LNCaP clone FGC (cell line): ENCODE data around the gene ANGPTL4.
"Not testable (repeated sequence)": the region's sequence is repeated elsewhere in the genome, so short reads cannot be mapped to it uniquely, and the experiment has no call there.

Experiments used
- DNase-seq: peaks from one replicate; pipeline ENCODE4 v3.0.0-alpha.2; 2011; ENCODE audit warnings: low read depth
- H3K4me3 ChIP-seq: 2 replicates; pipeline ENCODE4 v1.5.1; 2011; ENCODE audit warnings: mild to moderate bottlenecking, low read depth, low read length, control low read depth
- CTCF ChIP-seq: IDR thresholded peaks from 2 replicates; pipeline ENCODE4 v1.5.1; 2012; ENCODE audit warnings: mild to moderate bottlenecking; ENCODE audit not compliant: control insufficient read depth, insufficient read depth; ENCODE audit errors: extremely low read depth

ANGPTL4 gene

GRCh38 chr19:8342684-8343482 is 21.1 kb upstream of the ANGPTL4 start, which contains the start of gene KANK3:
TSS of gene KANK3 (minus strand) at chr19:8343262. CDS start at chr19:8337828, 5,434 bp downstream.
- no peak for TF ChIP-seq CTCF
- peak within 1 kb of the TSS; percentile 53 for H3K4me3 ChIP-seq

GRCh38 chr19:8343483-8343844 is 20.5 kb upstream of the ANGPTL4 start:
- H3K4me3 ChIP-seq = no peak overlapping the region
- no peak for DNase-seq

More at GRCh38 chr19:8342684-8343482, 21.1 kb upstream of the ANGPTL4 start, which contains the start of gene KANK3:
- DNase-seq = peak; percentile 92

DNA sequence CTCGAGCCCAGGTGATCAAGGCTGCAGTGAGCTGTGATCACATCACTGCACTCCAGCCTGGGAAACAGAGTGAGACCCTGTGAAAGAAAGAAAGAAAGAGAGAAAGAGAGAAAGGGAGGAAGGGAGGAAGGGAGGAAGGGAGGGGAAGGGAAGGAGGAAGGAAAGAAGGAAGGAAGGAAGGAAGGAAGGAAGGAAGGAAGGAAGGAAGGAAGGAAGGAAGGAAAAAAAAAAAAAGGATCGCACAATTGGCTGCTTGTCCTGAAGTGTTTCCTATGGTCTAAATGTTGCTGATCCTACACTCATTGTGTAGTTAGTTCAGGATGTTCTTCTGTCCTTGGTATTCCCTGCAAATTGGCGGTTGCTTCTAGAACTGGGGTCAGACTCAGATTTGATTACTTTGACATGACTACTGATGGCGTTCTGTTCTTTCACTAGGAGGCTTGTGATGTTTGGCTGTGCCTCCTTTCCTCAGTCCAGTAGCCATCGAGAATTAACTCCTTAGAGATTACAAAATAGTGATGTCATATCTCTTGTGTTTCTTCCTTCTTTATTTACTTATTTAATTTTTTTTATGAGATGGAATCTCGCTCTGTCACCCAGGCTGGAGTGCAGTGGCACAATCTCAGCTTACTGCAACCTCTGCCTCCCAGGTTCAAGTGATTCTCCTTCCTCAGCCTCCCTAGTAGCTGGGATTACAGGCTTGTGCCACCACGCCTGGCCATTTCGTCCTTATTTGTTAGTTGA is 14.2 kb upstream of the ANGPTL4 start:
- DNase-seq, H3K4me3 ChIP-seq: not testable (repeated sequence)

More at GRCh38 chr19:8343483-8343844, 20.5 kb upstream of the ANGPTL4 start:
- no peak for TF ChIP-seq CTCF

GRCh38 chr19:8352134-8352827 is 11.7 kb upstream of the ANGPTL4 start:
- no peak overlapping the region for H3K4me3 ChIP-seq
- DNase-seq = no peak
- no peak for TF ChIP-seq CTCF

DNA sequence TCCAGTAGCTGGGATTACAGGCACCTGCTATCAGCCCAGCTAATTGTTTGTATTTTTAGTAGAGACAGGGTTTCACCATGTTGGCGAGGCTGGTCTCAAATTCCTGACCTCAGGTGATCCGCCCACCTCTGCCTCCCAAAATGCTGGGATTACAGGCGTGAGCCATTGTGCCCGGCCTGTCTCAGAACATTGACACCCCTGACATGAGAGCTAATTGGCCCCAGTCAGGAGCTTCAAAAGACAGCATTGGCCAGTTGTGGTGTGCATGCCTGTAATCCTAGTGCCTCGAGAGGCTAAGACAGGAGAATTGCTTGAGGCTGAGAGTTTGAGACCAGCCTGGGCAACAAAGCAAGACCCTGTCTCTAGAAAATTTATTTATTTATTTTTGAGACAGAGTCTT is 11.1 kb upstream of the ANGPTL4 start:
- not testable (repeated sequence) for DNase-seq, H3K4me3 ChIP-seq

DNA sequence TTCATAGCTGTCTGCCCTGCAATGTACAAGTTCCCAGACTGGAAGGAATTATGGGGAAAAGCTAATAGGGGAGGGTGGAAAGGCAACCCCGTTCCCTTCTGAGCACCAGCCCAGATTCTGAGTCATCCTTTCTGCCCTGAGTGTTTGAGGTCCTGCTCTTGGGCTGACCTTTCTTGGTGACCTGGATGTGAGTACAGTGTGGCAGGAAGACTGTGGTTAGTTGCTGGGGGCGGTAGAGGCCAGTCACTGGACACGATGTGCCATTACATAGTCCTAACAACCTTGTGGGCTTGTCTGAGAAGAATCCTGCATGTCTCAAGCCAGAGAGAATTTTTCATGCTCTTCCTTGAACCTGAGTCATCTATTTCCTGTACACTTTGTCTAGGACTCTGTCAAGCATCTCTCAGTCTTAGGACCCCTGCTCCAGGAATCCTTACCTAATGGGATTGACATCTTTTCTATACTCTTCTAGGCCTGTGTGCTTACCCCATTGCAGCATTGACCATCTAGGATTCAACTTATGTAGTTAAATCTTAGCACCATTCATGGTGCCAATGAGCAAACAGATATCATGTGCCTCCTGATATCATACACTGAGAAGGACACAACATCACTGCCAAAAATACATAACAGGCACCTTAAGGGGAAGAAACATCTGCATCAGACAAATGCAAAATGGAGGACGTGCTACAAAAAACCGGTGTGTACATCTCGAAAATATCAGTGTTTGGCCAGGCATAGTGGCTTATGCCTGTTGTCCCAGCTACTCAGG is 8.1 kb upstream of the ANGPTL4 start:
- no peak for TF ChIP-seq CTCF
- H3K4me3 ChIP-seq = no peak overlapping the region
- no peak for DNase-seq

DNA sequence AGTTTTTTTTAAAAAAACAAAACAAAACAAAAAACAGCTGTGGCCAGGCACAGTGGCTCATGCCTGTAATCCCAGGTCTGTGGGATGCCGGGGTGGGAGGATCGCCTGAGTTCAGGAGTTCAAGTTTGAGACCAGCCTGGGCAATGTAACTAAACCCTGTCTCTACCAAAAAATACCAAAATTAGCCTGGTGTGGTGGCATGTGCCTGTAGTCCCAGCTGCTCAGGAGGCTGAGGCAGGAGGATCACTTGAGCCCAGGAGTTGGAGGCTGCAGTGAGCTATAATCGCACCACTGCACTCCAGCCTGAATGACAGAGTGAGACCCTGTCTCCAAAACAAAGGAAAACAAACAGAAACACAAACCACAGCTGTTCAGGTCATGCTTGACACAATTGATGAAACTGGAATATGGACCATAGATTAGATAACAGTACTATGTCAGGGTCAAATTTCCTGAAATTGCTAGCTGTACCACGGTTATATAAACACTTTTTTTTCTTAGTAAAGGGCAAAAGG is 6.9 kb upstream of the ANGPTL4 start:
- no peak for DNase-seq
- no peak overlapping the region for H3K4me3 ChIP-seq
- TF ChIP-seq CTCF = no peak
